Measurements from ENCODE around the gene GADD45G.

GADD45G gene

GRCh38 chr9:89604729-89605464, at the start of gene GADD45G:
TSS of gene GADD45G (plus strand) at chr9:89605012. CDS start at chr9:89605122, 110 bp downstream.
- no peak for DNase-seq (ENCODE audit: low read depth, low spot score)

GRCh38 chr9:89555036-89555415, 49.8 kb upstream of the GADD45G start:
- no peak for DNase-seq (ENCODE audit: low read depth, low spot score)

GRCh38 chr9:89555451-89556375, 49.1 kb upstream of the GADD45G start:
- DNase-seq (ENCODE audit: low read depth, low spot score): no peak

GRCh38 chr9:89558196-89558899, 46.5 kb upstream of the GADD45G start:
- DNase-seq (ENCODE audit: low read depth, low spot score): no peak

- no peak for DNase-seq (ENCODE audit: low read depth, low spot score)
These were observed 45.9 kb upstream of the GADD45G start for GRCh38 chr9:89558948-89559347.

GRCh38 chr9:89562186-89562814, 42.5 kb upstream of the GADD45G start:
- DNase-seq (ENCODE audit: low read depth, low spot score): no peak

- no peak for DNase-seq (ENCODE audit: low read depth, low spot score)
These were observed 41.1 kb upstream of the GADD45G start for GRCh38 chr9:89563571-89564345.

GRCh38 chr9:89564346-89564878, 40.4 kb upstream of the GADD45G start:
- no peak for DNase-seq (ENCODE audit: low read depth, low spot score)

GRCh38 chr9:89567649-89568048, 37.2 kb upstream of the GADD45G start:
- no peak for DNase-seq (ENCODE audit: low read depth, low spot score)

GRCh38 chr9:89574309-89574708, 30.5 kb upstream of the GADD45G start:
- DNase-seq (ENCODE audit: low read depth, low spot score): no peak

- DNase-seq (ENCODE audit: low read depth, low spot score): no peak
These were observed 28.4 kb upstream of the GADD45G start for GRCh38 chr9:89576404-89576839.

- DNase-seq (ENCODE audit: low read depth, low spot score): no peak
These were observed 27.4 kb upstream of the GADD45G start for GRCh38 chr9:89577363-89577762.

- DNase-seq (ENCODE audit: low read depth, low spot score): no peak
These were observed 24.9 kb upstream of the GADD45G start for GRCh38 chr9:89579741-89580385.

- no peak for DNase-seq (ENCODE audit: low read depth, low spot score)
These were observed 18.5 kb upstream of the GADD45G start for GRCh38 chr9:89586311-89586710.

GRCh38 chr9:89588271-89588879, 16.4 kb upstream of the GADD45G start:
- DNase-seq (ENCODE audit: low read depth, low spot score): no peak

GRCh38 chr9:89590415-89590814, 14.4 kb upstream of the GADD45G start:
- DNase-seq (ENCODE audit: low read depth, low spot score): no peak

GRCh38 chr9:89591274-89592212, 13.3 kb upstream of the GADD45G start:
- DNase-seq (ENCODE audit: low read depth, low spot score): no peak

GRCh38 chr9:89592213-89592815, 12.5 kb upstream of the GADD45G start:
- DNase-seq (ENCODE audit: low read depth, low spot score): no peak

All from brain pericyte (primary cell).